ENCODE results near the gene MRPS10.

The MRPS10 gene

GRCh38 chr6:42225419-42225818 is 7.8 kb upstream of the MRPS10 start:
- Mint-ChIP-seq H3K4me3 (no peak overlapping the region), H3K27ac (no peak overlapping the region), H3K36me3 (ENCODE audit: low read depth) (no peaks in the 10 kb centered on the region), H3K27me3 (ENCODE audit: low read depth, poor library complexity) (peaks cover 10% of the 10 kb centered on the region), H3K9me3 (no peaks in the 10 kb centered on the region), H3K4me1 (peaks cover 29% of the 10 kb centered on the region)
- DNase-seq, result no peak
- TF ChIP-seq CTCF (IDR thresholded peaks at IDR 0.05), result no peak

GRCh38 chr6:42225029-42225339 is 7.3 kb upstream of the MRPS10 start:
- H3K27me3 Mint-ChIP-seq (ENCODE audit: low read depth, poor library complexity), result peaks cover 13% of the 10 kb centered on the region
- peaks cover 29% of the 10 kb centered on the region for H3K4me1 Mint-ChIP-seq
- no peak for TF ChIP-seq CTCF (IDR thresholded peaks at IDR 0.05)
- no peaks in the 10 kb centered on the region for H3K9me3 Mint-ChIP-seq
- H3K4me3 Mint-ChIP-seq, result no peak overlapping the region
- no peaks in the 10 kb centered on the region for H3K36me3 Mint-ChIP-seq (ENCODE audit: low read depth)
- DNase-seq, result no peak
- H3K27ac Mint-ChIP-seq, result no peak overlapping the region

GRCh38 chr6:42224222-42225028 is 6.8 kb upstream of the MRPS10 start:
- no peak for TF ChIP-seq CTCF (IDR thresholded peaks at IDR 0.05)
- H3K4me1 Mint-ChIP-seq, result peaks cover 29% of the 10 kb centered on the region
- no peaks in the 10 kb centered on the region for H3K9me3 Mint-ChIP-seq
- peaks cover 13% of the 10 kb centered on the region for H3K27me3 Mint-ChIP-seq (ENCODE audit: low read depth, poor library complexity)
- no peak overlapping the region for H3K4me3 Mint-ChIP-seq
- no peak overlapping the region for H3K27ac Mint-ChIP-seq
- no peak for DNase-seq
- H3K36me3 Mint-ChIP-seq (ENCODE audit: low read depth), result no peaks in the 10 kb centered on the region

- Mint-ChIP-seq H3K36me3 (ENCODE audit: low read depth) (no peaks in the 10 kb centered on the region), H3K4me3 (no peak overlapping the region), H3K27ac (no peak overlapping the region), H3K4me1 (peaks cover 30% of the 10 kb centered on the region), H3K27me3 (ENCODE audit: low read depth, poor library complexity) (peaks cover 8% of the 10 kb centered on the region), H3K9me3 (no peaks in the 10 kb centered on the region)
- DNase-seq, result no peak
- TF ChIP-seq CTCF (IDR thresholded peaks at IDR 0.05), result no peak
Measured at GRCh38 chr6:42222448-42222847, 4.8 kb upstream of the MRPS10 start.

- TF ChIP-seq CTCF (IDR thresholded peaks at IDR 0.05), result no peak
- peaks cover 27% of the 10 kb centered on the region for H3K4me1 Mint-ChIP-seq
- H3K27ac Mint-ChIP-seq, result no peak overlapping the region
- H3K9me3 Mint-ChIP-seq, result no peaks in the 10 kb centered on the region
- no peak overlapping the region for H3K4me3 Mint-ChIP-seq
- no peaks in the 10 kb centered on the region for H3K36me3 Mint-ChIP-seq (ENCODE audit: low read depth)
- peaks cover 8% of the 10 kb centered on the region for H3K27me3 Mint-ChIP-seq (ENCODE audit: low read depth, poor library complexity)
- no peak for DNase-seq
Measured at GRCh38 chr6:42221546-42221945, 3.9 kb upstream of the MRPS10 start.

- Mint-ChIP-seq H3K9me3 (no peaks in the 10 kb centered on the region), H3K27me3 (ENCODE audit: low read depth, poor library complexity) (peaks cover 8% of the 10 kb centered on the region)
Measured at GRCh38 chr6:42220807-42221206, 3.1 kb upstream of the MRPS10 start.

More at GRCh38 chr6:42220807-42221206, 3.1 kb upstream of the MRPS10 start:
- no peak overlapping the region for H3K4me3 Mint-ChIP-seq
- no peak for TF ChIP-seq CTCF (IDR thresholded peaks at IDR 0.05)
- no peak for DNase-seq
- H3K4me1 Mint-ChIP-seq, result peaks cover 27% of the 10 kb centered on the region
- H3K36me3 Mint-ChIP-seq (ENCODE audit: low read depth), result no peaks in the 10 kb centered on the region
- H3K27ac Mint-ChIP-seq, result no peak overlapping the region

All from nephron progenitor cell (in vitro differentiated cells).